NCI-H446 (cell line): ENCODE data around the gene RXRA.
A peak's percentile ranks its signal among the peaks of the same experiment; 100 is the strongest.

Experiments used
- DNase-seq, 2 experiments: peaks; one replicate each; lab custom pipeline; 2025; lab: John Stamatoyannopoulos, UW

The RXRA gene

DNA sequence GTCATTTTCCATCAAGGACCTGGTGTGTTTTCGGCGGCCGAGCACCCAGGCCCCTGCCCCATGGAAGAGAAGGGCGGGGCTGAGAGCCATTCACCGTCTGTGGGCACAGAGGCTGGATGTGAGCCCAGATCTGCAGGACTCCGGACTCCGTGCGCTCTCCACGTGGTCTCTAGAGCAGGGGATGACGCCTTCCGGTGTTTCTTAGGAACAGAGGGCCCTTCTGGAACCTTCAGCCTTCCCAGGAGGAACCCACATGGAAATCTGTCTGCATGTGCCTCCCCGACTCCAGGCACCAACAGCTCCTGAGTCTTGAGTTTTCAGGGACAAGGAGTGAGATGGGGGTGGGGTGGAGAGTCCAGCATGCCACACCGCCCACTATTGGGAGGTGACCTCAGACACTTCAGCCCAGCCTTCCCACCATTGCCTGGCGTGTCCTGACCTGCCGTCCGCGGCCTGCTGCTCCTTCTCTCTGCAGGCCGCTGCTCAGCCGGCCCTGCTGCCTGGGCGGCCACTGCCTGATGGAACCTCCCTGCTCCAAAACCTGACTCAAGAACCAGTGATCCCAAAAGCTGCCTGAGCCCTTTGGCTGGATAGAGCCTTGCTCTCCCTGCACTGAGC is 2.4 kb upstream of the RXRA start:
- DNase-seq: no peak

DNA sequence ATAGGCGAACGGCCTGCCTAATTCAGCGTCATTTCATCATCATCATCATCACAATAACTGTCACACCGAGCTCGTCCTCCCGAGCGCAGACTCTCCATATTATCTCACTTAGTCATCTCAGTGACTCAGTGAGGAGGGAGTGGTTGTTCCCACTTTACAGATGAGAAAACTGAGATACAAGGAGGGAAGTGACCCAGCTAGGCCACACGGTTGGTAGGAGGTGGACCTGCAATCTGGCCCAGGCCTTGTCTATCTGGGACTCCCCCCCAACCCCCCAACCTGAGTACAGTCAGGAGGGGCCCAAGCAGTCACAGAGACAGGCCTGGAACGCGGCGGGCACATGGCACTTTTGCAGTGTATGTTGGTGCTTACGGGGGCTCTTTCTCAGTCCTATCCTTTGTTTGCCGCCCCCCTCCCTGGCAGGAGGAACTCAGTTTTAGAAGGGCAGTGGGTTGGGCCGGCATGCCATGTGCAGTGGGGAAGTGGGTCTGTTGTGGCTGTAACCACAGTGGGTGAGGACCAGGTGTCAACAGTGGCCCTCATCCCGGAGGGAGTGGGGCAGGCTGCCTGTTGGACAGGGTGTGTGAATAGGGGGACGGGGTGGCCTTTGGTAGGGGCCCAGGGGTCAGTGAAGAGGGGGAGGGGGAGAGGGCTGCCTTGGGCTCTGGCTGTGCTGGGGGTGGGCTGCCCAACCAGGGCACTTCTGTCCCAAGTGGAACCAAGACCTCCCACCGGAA is 1.7 kb upstream of the RXRA start:
- no peak for DNase-seq

DNA sequence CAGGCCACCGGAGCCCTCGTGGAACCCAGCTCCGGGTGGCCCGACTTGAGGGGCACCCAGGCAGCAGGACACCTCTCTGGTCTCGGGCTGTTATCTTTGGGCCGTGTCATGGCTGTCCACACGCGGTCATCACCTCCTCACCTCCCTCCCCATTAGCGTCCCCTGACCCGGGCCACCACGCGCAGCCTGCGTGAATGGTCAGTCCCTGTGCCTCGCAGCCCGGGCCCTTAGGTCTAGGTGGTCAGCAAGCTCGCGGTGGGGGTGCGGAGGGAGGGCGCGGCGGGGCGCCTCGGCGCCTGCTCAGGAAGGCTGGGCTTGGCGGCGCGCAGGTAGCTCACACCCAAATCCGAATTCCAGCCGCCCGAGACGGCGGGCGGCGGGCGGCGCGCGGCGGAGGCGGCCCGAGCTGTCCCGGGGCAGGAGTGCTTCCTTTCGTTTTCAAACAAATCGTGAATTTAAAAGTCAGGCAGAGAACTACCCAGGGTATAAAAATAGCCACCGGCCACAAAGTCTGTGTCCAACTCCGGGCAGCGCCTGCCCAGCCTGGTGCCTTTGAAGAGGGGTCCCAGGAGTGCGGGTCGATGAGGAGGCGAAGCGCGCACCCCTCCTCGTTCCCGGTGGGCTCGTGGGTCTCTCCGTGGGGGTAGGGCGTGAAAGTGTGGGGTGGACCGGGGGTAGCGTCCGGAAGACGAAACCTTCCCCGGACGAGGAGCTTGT is 1.0 kb upstream of the RXRA start:
- no peak for DNase-seq

DNA sequence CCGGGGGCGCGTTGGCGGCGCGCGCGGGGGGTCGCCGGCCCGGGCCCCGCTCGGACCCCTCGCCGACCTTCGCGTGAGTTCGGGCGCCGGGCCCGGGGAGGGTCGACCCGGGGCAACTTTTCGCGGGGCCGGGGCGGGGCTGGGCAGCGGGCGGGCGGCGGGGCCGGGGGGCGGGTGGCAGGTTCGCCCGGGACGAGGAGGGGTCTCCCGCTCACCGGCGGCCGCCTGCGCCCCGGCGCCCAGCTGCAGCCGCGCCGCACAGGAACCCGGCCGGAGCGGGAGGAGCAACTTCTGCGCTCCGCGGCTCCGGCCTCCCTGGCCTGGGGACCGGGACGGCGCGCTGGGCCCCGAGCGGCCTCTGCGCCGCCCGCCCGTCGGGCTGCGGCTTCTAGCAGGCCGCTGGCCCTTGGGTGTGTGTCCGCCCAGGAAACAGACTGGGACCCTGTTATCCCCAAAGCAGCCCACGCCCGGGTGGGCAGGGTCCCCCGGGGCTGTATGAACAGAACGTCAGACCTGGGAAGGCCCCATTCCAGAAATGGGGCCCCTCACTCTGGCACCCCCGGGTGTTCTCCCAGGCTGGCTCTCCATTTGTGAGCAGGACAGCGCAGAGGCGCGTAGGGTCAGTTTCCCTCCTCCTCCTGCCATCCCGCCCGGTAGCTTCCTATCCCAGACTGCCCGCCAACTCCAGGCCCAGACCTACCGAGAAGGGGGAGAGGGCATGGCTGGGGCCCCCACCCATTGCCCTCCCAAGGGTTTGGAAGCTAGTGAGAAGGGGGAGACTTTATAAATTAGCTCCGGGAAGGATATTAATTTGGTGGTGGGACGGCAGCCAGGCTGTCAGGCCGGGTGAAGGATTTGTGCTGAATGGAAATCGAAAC is 708 bp downstream of the RXRA start:
- DNase-seq: no peak

DNA sequence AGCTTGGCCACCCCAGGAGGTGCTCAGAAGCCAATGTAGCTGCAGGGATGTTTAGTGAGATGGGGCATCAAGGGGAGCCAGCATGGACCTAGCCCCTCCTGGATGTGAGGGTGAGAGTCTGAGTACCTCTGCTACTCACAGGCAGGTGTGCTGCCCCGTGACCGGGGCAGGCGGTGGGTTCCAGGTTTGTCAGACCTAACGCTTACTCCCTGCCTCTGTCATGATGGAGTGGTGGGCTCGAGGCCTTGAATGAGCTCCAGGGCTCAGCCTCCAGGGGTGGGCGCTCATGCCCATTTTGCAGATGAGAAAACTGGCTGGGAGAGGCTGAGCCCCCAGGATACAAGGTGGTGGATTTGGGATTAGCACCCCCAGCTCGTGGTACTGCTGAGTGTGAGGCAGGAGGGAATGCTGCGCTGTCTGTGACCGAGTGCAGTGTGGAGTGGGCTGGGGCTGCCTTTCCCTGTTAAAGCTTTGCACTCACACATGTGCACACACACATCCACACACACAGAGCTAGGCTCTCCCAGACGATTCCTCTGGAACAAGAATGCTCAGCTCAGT is 1.5 kb downstream of the RXRA start:
- no peak for DNase-seq

DNA sequence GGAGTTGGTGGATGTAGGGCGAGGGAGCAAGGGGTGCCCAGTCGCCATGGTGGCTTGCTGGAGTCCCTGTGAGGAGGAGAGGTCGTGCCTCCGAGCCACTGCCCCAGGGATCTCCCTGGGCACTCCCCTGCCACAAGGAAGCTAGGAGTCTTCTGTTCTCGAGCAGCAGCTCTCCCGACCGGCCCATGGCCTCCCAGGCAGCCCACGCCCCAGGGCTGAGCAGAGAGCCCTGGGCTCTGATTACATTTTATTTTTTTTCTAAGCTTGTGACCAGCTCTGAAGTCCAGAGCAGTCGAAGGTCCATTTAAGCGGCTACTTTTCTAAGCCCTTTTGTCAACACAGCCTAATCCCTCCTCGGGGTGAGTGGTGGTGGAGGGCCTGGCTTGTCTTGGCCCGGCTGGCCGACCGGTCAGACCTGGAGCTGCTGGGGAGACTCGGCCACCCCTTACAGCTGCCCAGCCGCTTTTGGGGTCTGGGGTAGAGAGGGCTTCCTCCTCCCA is 2.1 kb downstream of the RXRA start:
- no peak for DNase-seq

DNA sequence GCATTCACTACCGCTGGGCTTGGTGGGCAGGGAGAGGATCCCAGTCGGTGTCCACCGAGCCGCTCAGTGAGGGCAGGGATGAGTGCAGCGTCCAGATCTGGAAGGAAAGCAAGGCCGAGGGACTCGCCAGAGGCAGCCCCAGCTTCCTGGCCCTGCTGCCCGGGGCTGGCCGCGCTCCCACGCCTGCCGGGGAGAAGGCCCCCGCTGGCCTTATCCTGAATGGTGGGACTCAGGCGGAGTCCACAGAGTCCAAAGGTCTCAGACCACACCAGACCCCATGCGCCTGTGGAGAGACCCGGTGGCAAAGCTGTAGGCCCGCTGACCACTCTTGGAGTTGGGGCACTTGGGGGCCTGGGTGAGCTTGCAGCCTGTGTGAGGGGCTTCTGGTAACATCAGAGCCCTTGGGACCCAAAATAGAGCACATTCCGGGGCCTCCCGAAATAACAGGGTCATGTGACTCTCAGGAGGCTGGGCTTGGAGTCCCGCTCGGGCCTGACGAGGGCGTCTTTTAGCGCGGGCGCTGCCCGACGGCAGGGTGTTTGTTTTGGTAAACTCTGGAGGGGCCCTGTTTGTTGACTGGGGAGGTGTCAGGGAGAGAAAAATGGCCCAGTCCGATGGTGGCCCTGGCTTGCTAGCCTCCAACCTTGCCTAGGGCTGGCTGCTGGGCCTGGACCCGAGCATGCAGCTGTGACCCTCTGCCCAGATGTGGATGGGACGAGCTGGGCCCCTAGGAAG is 2.8 kb downstream of the RXRA start:
- no peak for DNase-seq

DNA sequence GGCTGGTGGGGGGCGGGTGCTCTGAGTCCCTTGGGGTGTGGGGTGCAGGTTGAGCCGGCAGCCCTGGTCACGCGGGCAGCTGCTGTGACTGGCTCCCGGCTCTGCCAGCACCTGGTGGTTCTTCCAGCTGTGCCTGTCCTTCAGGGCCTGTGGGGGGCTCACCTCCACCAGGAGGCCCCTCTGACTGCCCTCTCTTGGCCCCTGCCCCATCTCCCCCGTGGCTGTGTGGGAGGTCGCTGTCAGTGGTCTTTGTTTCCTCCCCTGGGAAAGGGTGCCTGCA is 3.3 kb downstream of the RXRA start:
- no peak for DNase-seq

DNA sequence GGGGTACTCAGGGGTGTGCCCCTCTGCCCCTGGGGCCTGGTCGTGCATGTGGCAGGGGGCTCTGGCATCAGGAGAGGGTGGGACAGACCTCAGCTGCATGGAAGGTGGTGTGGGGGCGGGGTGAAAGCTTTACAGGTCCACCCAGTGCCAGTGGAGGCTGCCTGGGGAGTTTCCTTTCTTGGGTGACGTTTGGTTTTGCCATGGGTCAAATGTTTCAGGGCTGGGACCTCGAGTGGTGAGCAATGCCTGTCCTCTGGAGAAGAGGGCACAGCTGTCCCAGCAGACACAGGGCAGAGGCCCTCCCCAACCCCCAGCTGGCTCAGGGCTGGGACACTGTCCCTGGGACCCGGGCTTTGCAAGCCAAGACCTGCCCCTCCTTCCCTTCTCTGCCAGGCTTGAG is 3.6 kb downstream of the RXRA start:
- DNase-seq: peak in 1 of 2 experiments; percentile 7

DNA sequence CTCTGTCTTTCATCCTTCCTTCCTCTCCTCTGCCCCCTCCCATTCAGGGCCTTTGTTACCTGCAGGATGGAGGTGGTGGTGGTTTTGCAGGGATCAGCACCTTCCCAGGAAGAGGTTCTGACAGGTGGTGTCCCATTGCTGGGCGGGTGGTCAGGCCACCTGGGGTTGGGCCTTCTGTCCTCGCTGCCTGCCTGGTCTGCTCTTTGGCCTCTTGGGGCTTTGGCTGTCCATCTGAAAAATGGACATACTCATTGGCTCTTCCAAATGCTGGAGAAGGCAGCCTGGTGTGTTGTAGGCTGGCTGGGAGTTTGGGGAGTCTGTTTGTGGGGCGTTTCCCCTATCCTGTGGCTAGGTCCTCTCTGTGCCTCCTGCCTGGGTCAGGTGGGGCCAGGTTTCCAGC is 4.3 kb downstream of the RXRA start:
- DNase-seq: no peak

DNA sequence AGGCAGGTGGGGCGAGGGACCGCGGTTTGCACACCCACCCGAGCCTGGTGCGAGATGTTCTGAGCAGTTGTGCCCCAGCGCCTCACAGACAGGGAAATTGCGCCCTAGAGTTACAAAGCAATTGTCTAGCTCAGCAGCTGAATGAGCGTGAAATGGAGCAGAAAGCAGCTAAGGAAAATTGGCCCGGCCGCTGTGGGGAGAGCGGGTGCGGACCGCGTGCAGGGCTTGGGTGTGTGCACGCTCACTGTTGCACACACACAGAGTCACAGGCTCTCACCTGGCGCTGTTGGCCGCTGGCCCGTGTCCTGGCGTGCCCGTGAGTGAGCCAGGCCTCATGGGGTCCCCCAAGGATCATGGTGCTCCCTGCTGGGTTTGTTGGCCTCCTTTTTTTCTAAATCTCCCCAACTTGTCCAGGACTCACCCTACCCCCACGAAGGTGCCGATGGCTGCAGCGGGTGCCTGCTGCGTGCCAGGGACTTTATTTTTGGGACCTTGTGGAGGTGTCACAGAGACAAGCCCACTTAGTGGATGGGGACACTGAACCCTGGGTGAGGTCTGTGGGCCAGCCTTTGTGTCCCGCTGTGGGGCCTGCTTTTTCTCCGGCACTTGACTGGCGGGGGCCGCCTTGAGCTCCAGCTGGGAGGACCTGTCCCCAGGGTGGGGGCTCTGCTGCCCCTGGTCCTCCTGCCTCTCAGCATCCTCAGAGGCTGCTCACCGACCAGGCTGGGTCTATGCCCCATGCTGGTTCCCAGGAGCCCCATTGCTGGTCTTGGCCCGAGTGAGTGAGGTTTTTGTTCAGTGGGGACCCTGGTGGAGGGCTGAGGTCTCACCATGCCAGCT is 5.2 kb downstream of the RXRA start:
- no peak for DNase-seq

DNA sequence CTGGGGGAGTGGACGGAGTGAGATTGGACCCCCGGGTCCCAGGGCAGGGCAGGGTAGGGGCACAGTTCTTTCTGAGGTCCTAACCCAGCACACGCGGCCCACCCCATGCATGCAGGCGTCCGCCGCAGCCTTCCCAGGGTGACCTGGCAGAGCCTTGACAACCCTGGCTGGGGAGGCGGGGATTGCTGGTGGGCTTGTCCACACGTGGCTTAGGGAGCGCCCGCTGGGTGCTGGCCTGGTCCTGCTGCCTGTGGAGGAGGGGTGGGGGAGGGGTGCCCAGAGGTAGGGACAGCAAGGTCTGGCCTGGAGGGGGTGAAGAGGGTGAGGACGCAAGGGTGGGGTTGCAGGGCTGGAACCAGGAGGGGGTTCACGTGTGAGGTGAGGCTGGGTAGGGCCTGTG is 6.0 kb downstream of the RXRA start:
- no peak for DNase-seq

DNA sequence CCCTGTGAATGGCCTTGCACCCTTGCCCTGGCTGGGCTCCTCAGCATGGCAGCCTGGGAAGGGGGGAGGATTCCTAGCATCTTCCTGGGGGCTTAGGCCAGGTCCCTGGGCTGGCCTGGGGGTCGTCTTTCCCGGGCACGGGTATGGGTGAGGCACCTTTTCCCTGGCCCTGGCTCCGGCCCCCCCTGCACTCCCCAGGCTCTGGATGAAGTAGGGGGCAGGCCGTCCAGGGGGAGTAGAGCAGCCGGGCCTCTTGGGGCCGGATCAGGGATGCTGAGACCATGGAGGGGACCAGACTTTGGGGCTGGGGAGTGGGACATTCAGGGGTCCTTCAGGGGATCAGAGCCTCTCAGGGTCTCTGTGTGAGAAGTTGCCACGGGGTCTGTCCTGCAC is 6.6 kb downstream of the RXRA start:
- no peak for DNase-seq

DNA sequence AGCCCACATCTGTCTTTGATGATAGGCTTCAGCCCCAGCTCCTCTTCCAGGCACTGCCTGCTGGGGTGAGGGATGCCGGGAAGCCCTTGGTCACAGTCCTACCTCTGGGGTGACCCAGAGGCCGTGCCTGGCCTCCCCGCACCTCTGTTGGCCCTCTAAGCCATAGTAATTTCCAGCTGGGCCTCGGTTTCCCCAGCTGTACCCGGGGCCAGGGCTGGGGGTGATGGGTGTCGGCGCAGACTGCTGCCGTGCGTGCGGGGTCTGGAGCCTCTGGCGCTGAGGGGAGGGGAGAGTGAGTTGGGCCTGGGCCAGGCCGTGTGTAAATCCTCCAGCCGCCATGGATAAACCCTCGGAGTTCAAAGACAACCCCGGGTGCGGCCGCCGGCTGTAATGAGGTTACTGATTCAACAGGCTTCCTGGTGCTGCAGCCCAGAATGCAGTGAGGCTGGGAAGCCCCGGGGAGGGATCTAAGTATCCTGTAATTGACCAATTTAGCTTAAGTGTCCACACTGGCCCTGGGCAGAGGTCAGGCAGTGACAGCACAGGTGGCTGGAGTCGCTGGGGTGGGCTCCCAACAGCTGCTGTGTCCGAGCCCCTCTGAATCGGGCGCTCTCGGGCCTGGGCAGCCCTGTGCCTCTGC is 7.1 kb downstream of the RXRA start:
- no peak for DNase-seq

DNA sequence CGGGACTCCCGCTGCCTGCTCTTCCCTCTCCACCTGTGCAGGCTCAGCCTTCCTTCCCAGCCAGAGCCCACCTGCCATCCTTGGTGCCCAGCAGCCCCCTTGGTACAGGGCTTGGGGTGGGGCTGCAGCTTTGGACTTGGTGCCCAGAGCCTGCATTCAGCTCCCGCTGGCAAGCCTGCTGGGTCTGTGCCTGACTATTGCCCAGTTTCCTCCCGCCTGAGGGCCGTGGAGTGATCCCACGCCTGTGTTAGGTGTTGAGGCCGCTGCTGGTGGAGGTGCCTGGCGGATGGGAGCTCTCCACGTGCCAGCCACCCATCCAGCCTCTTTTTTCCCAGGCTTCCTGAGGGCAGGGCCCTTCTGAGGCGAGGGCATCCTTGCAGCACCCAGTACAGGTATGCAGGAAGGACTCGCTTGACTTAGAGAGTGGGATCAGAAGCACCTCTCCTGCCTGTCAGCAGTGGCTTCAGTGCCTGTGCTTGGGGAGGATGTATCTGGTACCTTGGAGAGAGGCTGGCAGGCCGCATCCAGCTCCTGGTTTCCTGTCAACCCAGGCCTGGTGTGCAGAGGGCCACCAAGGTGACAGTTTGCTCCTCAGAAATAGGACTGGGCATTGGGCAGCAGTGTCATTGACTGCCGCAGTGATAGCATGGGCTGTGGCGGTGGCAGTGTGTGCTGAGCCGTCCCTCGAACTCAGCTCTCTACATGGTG is 7.8 kb downstream of the RXRA start:
- DNase-seq: no peak

DNA sequence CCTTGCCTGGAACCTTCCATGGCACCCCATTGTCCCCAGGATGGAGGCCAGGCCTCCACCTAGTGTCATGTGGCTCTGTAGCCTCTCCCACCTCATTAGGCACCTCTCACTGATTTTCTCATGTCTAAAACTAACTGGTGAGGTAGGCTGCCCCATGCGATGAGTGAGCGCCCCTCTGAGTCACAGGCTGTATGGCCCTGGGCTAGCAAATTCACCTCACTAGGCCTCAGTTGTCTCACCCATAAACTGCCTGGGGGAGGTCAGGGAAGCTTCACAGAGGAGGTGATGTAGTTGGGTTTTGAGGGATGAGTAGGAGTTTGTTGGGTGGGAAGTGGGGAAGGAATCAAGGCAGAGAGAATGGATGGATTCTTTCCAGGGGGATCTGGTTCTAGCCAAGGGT is 8.8 kb downstream of the RXRA start:
- no peak for DNase-seq

DNA sequence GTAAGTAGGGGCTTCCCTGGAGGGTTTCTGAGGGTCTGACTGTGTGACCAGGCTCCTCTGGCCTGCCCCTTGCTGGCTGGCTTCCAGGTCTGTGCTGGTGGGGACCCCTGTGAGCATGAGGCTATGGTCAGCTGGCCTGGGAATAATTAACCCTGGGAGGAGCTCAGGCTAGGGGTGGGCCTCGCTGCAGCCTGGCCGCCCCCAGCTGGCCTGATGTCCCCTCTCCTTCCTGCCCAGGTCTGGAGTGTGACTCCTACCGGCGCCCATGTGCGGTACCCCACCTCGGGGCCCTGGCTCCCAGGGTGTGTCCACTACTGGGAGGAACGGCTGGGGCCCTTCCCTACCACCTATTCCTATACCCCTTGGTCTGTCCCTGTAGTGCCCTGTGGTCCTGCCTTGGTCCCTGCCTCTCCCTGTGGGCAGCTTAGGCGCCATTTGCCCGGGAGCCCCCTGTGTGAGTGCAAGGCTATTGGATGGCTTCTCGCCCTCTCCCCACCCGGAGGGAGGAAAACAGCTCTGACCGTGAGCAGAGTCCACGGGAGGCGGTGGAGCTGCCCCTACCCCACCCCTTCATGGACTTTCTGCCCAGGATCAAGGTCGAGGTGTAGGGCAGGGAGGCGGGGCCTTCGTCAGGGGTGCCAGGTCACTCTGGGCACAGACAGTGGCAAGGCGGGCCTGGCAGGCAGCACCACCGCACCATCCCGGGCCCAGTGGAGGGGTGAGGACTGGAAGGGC is 9.4 kb downstream of the RXRA start:
- DNase-seq: no peak

DNA sequence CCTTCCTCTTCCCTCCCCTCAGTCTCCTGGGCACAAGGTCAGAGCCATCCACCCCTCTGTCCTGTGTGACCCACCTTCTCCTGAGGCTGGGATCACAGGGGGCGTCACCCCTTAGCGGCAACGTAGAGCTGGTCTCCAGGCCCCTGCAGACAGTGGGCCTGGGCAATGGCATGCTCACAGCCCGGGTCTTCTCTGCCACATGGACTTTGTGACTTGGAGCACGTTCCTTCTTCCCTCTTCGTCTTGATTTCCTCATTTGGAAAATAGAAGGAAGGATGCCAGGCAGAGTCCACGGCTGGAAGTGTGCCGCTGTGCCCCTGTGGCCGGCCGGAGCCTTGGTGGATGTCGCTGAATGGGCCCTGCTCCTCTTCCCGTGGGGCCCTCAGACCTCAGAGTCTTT is 10.0 kb downstream of the RXRA start:
- DNase-seq: no peak

DNA sequence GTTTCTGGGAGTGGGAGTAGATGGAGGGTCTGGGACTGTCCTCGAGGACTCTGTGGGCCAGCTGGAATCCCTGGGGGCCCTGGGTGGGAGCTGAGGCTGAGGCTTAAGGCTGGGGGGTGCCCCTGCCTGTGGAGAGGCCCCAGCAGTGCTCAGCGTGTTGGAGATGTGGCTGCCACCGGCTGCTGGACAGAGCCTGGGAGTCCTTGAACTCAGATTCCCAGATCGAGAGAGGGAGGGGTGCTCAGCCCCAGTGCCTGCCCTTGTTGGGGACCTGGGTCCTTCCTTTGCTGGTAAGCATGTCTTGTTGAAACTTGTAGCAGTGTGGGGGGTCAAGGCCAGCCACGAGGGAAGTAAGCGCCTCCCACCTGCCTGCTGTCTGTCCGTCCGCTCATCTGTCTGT is 10.7 kb downstream of the RXRA start:
- no peak for DNase-seq
